Glomerular visceral epithelial cell (primary cell): ENCODE results near the gene ANKRD44.

Experiments
- DNase-seq: peaks from one replicate; pipeline ENCODE4 v3.0.0-alpha.2; 2016; ENCODE audit errors: extremely low spot score

Gene ANKRD44

DNA sequence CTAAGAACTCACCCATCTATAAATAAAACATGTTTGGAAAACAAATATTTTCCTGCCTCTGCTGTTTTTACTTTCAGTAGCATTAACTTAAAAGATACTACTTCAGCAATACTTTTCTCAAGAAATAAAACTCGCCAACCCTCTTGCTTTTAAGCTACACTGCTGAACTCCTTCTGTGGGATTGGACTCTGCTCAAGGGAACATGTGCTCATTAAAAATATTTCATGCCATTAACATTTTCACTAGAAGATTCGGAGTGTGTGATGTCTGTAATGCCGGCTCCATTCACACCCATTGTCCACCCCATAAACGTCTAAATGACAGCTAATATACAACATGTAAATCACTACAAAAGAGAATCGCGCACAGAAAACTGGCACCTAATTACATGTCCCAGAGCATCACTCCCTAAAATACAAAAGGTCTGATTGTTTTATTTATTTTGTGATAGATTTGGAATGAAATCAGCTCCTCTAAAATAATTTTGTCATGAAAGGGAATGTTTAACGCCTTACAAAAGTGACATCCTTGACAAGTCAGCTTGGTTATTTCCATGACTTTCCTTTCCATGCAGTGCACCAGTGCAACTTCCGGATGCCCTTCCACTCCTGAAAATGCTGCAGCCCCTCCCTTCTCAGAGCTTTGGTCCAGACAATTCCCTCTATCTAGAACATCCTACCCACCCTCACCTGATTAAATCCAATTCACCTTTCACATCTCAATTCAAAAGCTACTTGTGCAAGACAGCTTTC, 73.1 kb downstream of the ANKRD44 start:
- no peak for DNase-seq

DNA sequence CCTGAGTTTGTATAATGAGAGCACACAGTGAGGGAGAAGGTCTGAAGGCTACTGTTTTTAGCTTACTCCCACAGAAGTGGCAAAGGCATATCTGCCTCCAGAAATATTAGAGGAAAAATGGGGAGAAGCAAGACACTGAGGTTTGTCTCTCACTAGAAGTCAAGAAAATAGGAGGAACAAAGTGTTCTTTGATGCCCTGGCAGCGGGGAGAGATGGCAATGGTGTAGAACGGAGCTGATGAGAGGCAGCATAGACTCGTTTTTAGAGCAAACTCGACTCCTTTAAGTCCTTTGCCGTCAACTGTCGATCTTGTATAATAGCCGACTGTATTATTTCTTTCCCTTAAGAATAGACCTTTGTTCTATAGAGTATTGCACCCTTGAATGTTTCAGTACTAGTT, 73.8 kb downstream of the ANKRD44 start:
- DNase-seq, result no peak

DNA sequence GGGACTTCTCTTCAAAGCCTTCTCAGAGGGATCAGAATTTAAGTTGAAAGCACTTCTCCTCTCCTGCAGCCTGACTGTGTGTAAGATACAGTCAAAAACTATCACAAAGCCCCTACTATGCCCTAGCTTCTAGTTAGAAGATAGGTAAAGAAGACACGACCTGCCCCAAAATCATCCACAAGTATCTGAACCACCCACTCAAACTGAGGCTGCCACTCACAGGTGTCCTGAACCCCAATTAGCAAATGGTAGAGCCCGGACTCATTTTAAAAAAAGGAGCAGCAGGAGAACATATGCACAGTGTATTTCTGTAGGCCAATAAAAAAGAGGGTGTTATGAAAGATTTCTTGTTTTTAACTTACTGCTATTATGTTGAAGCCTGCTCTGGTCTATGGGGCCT, 74.4 kb downstream of the ANKRD44 start:
- DNase-seq, result no peak

- no peak for DNase-seq
These were observed 74.9 kb downstream of the ANKRD44 start for GRCh38 chr2:197235711-197236110.

DNA sequence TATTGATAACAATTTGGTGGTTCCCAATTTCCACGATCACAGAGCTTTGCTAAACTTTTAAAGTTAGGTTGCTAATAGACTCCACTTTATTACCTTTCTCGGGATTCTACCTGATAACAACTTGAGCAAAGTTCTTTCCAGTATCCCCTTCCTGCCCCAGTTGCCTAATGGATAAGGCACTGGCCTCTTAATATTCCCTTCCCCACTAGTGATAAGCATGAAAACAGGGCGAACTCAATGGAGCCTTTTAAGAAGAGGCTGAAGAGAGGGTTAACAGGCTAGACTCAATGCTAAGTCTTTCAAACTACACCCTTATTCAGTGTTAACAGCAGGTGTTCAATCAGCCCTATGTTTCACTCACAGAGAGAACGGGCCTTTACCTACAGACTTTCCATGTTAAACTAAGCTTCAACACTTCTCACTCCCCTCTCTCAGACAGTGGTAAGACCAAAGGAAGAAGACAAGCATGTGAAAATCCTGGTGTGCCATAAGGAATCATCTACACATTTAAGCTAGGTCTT, 75.8 kb downstream of the ANKRD44 start:
- no peak for DNase-seq

GRCh38 chr2:197233473-197233872, 77.1 kb downstream of the ANKRD44 start:
- no peak for DNase-seq

- no peak for DNase-seq
These were observed 78.6 kb downstream of the ANKRD44 start for GRCh38 chr2:197232010-197232409.

GRCh38 chr2:197229509-197230443, 80.8 kb downstream of the ANKRD44 start:
- peak; percentile 32 for DNase-seq

DNA sequence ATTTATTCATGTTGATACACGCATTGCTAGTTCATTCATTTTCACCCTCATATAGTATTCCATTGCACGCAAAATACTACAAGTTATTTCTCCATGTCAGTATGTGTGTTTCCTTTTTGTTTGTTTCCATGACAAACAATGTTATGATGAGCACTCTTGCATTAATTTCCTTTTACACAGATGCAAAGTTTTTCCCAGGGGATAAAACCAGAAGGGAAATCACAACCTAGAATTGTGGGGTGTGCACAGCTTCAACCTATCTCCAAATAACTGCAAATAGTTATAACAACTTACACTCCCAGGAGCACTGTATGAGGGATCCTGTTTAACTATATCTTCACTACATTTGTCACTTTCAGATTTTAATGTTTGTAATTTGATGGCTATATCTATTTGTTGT, 87.1 kb downstream of the ANKRD44 start:
- DNase-seq, result no peak

DNA sequence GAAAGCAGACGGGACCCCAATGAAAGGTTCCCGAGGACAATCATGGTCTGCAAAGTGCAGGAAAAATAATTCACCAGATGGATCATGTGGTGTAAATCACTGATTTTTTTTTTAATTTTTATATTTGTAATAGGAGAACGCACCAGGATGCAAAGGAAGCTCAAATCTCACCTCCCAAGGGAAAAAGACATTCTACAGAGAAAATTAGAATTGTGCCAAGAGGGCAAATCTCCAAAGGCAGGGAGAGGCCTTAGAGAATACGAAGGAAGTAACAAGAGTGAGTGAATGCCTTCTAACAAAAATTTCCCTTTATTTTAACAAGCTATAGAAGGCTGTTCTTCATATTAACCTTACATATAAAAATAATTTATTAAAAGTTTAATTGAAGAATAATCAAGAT, 90.9 kb downstream of the ANKRD44 start:
- DNase-seq, result no peak

GRCh38 chr2:197217541-197217940, 93.0 kb downstream of the ANKRD44 start:
- peak; percentile 65 for DNase-seq

DNA sequence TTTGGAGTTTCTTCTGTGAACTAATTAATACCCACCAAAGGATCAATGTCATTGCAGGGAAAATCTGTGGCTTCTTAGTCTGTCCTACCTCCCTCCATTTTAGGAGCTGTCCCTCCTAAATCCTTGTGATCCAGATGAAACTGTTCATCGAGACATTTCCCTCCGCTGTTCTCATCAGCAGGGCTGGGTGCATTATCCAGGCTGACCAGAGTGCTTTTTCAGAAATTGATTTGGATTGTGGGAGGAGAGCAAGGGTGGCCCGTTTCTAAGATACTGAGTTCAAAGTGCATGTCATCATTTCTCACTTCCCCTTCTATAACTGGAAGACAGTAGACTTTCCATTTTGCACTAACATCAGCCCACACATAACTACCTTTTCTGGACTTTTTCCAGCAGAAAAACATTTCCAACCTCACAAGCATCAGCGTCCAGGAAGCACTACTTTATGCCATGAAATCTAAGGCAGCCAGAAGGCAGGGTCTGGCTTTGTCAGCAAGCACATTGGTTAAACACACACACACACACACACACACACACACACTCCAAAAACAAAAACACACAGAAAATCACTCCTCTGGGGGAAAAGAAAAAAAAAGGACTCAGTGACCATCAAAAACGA, 94.1 kb downstream of the ANKRD44 start:
- DNase-seq, result no peak

DNA sequence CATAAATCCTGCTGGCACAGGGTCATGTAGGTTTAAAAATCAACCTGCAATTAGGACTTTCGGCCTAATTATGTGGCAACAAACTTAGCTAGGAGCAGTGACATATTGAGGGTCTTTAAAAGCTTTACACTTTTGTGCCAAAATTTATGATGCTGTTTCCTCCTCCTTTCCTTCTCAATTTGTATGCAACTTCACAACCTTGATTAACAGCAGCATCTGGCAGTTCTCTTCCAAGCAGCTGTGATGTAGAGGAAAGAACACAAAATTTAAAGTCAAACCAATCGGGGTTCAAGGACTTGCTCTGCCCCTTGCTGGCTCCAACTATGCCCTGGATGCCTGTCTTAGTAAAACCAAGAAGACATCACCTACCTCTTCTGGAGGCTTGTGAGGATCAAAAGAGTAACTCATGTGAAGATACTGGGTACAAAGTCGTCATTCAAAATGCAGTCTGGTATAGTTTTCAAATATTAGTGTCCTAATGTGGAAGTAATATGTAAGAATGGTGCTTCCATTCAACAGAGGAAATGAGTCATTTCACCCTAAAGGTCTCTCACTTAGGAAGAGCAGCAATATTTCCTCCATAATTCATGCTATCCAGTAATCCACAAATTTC, 94.7 kb downstream of the ANKRD44 start:
- no peak for DNase-seq

- DNase-seq, result no peak
These were observed 98.0 kb downstream of the ANKRD44 start for GRCh38 chr2:197212344-197213262.

DNA sequence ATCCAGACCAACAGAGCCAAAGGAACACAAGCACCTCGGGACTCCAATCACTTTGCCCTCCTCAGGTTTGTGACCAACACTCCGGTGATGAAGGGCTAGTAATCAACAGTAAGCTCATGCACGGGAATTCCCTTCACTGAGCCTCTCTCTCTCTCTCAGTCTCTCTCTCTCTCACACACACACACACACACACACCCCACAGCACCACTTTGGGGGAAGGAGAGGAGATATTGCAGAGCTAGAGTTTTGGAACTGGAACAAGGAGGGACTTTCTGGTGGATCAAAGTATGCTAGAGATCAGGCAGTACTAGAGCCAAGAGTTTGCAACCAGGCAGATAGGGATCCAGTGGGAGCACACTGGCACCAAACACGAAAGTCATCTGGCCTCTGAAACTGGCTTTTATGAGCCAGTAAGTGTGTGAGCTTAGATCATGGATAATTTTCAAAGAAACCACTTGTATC, 98.7 kb downstream of the ANKRD44 start:
- no peak for DNase-seq

DNA sequence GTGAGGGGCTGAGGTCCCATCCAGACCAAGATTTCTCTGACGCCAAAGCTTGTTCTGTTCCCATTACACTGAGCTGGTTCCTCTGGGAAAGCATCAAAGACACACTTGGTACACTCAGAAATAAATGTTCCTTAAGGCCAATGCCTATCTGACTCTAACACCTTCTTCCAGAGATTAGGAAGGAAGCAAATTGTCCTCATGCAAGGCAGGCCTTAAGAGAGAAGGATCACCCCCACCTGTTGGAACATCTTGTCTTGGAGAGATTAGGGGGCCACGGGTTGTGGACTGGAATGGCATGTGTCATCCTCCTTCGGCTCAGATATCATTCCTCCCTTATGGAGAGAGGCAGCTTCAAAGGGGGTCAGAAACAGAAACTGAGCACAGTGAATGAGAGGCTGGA, 100.2 kb downstream of the ANKRD44 start:
- DNase-seq, result peak; percentile 42

DNA sequence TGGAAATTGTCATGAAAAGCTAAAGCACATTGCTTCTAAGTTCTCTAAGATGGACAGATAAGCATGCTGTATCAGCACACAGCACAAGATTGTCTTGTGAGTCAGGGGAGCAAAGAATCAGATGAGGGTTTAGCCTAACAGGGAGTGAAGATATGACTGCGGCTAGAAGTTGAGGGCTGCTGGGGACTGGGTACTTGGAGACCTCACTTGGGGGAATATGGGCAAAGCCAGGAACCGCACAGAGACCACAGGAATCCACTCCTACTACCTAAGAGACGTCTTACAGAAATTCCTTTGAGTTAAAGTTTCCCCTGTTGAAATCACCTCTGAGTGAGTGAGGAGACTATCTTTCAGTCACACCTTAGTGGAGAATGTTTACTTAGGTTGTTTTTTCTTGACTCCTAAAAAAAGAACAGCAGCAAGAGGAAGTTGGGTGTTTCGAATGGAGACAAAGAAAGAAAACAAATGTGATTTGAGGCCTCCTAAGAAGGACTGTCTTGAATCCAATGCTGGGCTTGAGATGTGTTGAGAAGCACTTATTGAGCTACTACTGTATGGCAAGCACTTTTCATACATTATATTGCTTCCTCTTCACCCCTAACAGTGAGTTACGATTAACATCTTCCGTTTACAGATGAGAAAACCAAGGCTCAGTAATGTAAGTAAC, 100.7 kb downstream of the ANKRD44 start:
- peak; percentile 96 for DNase-seq

- peak; percentile 74 for DNase-seq
These were observed 101.3 kb downstream of the ANKRD44 start for GRCh38 chr2:197209246-197209645.

DNA sequence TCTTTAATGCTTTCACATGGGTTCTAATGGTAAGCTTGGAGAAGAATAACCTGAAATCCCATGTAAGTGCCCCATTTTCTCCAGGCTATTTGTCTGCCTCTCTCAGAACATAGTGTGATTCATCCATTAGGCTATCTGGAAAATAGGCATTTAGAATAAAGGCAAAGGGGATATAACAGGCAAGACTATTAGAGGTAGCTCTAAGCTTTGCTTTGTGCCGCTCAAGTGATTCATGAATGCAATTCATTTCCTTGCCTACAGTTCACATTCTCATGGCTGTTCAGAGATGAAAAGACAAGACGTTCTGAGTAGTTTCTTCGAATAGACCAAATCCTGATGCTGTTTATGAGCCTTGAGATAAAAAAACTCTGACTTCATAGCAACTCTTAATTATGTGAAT, 101.7 kb downstream of the ANKRD44 start:
- DNase-seq, result peak; percentile 18

DNA sequence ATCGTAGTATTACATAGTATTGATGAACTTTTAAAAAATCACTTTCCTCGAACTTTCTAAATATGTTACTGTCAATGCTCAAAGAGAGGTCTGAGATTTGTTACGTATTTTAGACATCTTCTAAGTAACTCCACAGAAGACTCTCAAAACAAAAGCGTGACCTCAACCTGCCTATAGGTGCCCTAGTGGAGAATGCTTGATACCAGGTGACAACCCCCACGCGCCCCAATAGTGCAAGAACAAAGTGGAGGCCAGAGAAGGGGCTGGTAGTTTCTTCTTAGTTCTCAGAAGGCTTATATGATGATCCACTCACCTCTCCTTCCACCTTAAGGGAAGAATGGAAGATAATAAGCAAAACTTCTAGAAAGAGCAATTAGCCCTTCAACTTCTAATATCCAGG, 102.6 kb downstream of the ANKRD44 start:
- DNase-seq, result no peak
